Measurements from ENCODE around the gene PPP2R1B. TPM values are rescaled to one million over a fixed set of nuclear protein-coding genes. Genes with fewer than 3 reads are reported as not detected.

The PPP2R1B gene
- total RNA-seq, 1 donor, result 19.9 TPM

DNA sequence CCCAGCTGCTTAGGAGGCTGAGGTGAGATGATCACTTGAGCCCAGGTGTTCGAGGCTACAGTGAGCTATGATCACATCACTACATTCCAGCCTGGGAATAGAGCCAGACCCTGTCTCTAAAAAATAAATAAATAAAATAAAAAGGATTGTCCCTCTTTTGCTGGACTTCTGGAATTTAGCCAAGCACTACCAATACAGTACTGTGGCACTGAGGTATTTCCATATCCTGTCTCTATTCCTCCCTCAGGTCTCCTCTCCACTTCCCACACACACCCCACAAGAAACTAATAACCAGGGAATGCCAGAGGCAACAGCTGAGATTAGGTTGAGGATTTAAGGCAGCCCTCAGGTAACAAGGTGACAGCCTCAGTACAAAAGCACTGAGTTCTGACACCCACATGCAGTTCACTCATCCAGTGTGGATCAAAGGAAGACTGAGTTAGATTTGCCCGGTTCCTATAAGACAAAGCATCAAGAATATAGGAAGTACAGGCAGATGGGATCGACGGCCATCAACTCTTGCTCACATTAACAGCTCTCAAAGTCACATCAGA is 4.5 kb upstream of the PPP2R1B start:
- H3K4me1 ChIP-seq (ENCODE audit: insufficient read depth, low read length), result peaks cover 15% of the 10 kb centered on the region
- no peak overlapping the region for H3K27ac ChIP-seq (ENCODE audit: low read depth, low read length)
- H4K20me1 ChIP-seq (ENCODE audit: insufficient read depth, low read length), result no peaks in the 10 kb centered on the region
- no peak for DNase-seq (ENCODE audit: insufficient read length, low spot score, missing footprints)
- no peak overlapping the region for H3K4me3 ChIP-seq (ENCODE audit: insufficient read depth, low read length)
- peaks cover 5% of the 10 kb centered on the region for H3K79me2 ChIP-seq (ENCODE audit: insufficient read depth, low read length)
- no peak overlapping the region for H3K4me2 ChIP-seq (ENCODE audit: insufficient read depth, low read length)
- H3K9me3 ChIP-seq (ENCODE audit: low read depth, low read length), result no peaks in the 10 kb centered on the region
- H3K36me3 ChIP-seq (ENCODE audit: insufficient read depth, low read length), result no peaks in the 10 kb centered on the region
- TF ChIP-seq, protein P1, sequence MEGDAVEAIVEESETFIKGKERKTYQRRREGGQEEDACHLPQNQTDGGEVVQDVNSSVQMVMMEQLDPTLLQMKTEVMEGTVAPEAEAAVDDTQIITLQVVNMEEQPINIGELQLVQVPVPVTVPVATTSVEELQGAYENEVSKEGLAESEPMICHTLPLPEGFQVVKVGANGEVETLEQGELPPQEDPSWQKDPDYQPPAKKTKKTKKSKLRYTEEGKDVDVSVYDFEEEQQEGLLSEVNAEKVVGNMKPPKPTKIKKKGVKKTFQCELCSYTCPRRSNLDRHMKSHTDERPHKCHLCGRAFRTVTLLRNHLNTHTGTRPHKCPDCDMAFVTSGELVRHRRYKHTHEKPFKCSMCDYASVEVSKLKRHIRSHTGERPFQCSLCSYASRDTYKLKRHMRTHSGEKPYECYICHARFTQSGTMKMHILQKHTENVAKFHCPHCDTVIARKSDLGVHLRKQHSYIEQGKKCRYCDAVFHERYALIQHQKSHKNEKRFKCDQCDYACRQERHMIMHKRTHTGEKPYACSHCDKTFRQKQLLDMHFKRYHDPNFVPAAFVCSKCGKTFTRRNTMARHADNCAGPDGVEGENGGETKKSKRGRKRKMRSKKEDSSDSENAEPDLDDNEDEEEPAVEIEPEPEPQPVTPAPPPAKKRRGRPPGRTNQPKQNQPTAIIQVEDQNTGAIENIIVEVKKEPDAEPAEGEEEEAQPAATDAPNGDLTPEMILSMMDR (IDR thresholded peaks at IDR 0.05; ENCODE audit: extremely low read depth, low read depth, low read length), result no peak
- H2AFZ ChIP-seq (ENCODE audit: low read length), result no peak overlapping the region
- no peaks in the 10 kb centered on the region for H3K27me3 ChIP-seq (ENCODE audit: insufficient read depth, low read length)

- peak overlapping the region; percentile 88 for H3K27ac ChIP-seq (ENCODE audit: low read depth, low read length)
Observed at GRCh38 chr11:111766834-111767142, 599 bp upstream of the PPP2R1B start.

DNA sequence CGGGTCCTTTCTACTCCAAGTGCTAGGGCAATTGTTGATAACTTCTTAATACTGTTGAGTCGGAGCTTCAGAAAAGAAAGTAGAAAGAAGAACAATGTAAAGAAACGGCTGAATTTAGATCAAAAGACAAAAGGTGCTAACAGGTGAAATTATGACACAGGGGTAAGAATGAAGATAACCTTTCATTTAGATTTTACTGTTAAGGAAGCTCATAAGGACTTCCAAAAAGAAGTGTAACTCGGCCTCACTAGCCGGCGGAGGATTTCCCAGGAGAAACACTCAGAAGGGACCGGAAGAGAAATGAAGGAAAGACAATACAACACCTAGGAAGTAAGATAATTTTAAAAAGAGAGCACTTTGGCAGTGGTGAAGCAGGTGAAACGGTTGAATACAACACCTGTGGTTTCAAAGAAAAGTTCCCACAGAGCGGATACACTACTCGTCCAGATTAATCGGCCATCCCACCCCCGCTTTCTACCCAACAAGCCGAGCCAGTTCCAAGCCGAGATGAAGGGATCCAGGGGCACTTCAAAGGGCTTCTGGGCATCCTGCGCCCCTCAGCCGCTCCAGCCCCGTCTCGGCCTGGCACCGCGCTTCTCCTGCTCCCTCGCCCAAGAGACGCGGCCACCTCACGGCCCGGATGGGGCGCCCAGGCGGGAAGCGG is 737 bp downstream of the PPP2R1B start:
- no peaks in the 10 kb centered on the region for H4K20me1 ChIP-seq (ENCODE audit: insufficient read depth, low read length)
- H3K27me3 ChIP-seq (ENCODE audit: insufficient read depth, low read length), result no peaks in the 10 kb centered on the region
- H3K4me1 ChIP-seq (ENCODE audit: insufficient read depth, low read length), result peaks cover 14% of the 10 kb centered on the region
- H3K36me3 ChIP-seq (ENCODE audit: insufficient read depth, low read length), result peaks cover 28% of the 10 kb centered on the region
- peak overlapping the region; percentile 100 for H3K4me2 ChIP-seq (ENCODE audit: insufficient read depth, low read length)
- H3K9me3 ChIP-seq (ENCODE audit: low read depth, low read length), result no peaks in the 10 kb centered on the region
- TF ChIP-seq, protein P1 (IDR thresholded peaks at IDR 0.05; ENCODE audit: extremely low read depth, low read depth, low read length), result no peak
- H3K4me3 ChIP-seq (ENCODE audit: insufficient read depth, low read length), result peak overlapping the region; percentile 94
- peak overlapping the region; percentile 93 for H2AFZ ChIP-seq (ENCODE audit: low read length)
- H3K79me2 ChIP-seq (ENCODE audit: insufficient read depth, low read length), result peaks cover 53% of the 10 kb centered on the region
- peak overlapping the region; percentile 88 for H3K27ac ChIP-seq (ENCODE audit: low read depth, low read length)
- peak; percentile 77 for DNase-seq (ENCODE audit: insufficient read length, low spot score, missing footprints)

More at GRCh38 chr11:111766834-111767142, 599 bp upstream of the PPP2R1B start:
- H2AFZ ChIP-seq (ENCODE audit: low read length), result peak overlapping the region; percentile 99
- TF ChIP-seq, protein P1 (IDR thresholded peaks at IDR 0.05; ENCODE audit: extremely low read depth, low read depth, low read length), result no peak
- peak overlapping the region; percentile 94 for H3K4me3 ChIP-seq (ENCODE audit: insufficient read depth, low read length)
- H3K27me3 ChIP-seq (ENCODE audit: insufficient read depth, low read length), result no peaks in the 10 kb centered on the region
- peaks cover 41% of the 10 kb centered on the region for H3K79me2 ChIP-seq (ENCODE audit: insufficient read depth, low read length)
- H3K4me2 ChIP-seq (ENCODE audit: insufficient read depth, low read length), result peak overlapping the region; percentile 100
- H3K4me1 ChIP-seq (ENCODE audit: insufficient read depth, low read length), result peaks cover 14% of the 10 kb centered on the region
- peaks cover 16% of the 10 kb centered on the region for H3K36me3 ChIP-seq (ENCODE audit: insufficient read depth, low read length)
- no peaks in the 10 kb centered on the region for H4K20me1 ChIP-seq (ENCODE audit: insufficient read depth, low read length)
- H3K9me3 ChIP-seq (ENCODE audit: low read depth, low read length), result no peaks in the 10 kb centered on the region
- no peak for DNase-seq (ENCODE audit: insufficient read length, low spot score, missing footprints)

DNA sequence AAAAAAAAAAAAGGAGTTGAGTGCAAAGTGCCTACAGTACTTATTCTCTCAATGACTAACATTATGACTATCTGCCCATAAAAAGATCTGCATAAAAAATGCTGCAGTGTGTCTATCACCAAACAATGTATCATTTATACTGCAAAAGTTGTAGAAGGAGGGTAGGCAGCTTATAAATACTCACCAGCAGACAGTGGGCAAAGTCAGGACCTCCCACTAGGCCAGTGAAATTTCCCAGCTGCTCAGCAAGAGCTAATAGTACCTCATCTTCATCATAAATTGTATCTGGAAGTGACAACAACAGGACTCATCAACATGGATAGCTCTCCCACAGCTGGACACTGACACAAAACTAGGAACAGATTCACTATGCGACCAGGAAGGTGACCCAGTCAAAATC is 1.6 kb downstream of the PPP2R1B start:
- peak overlapping the region; percentile 100 for H3K4me2 ChIP-seq (ENCODE audit: insufficient read depth, low read length)
- peak overlapping the region; percentile 94 for H3K4me3 ChIP-seq (ENCODE audit: insufficient read depth, low read length)
- H3K79me2 ChIP-seq (ENCODE audit: insufficient read depth, low read length), result peaks cover 53% of the 10 kb centered on the region
- no peaks in the 10 kb centered on the region for H3K9me3 ChIP-seq (ENCODE audit: low read depth, low read length)
- DNase-seq (ENCODE audit: insufficient read length, low spot score, missing footprints), result peak; percentile 37
- no peaks in the 10 kb centered on the region for H4K20me1 ChIP-seq (ENCODE audit: insufficient read depth, low read length)
- peaks cover 36% of the 10 kb centered on the region for H3K36me3 ChIP-seq (ENCODE audit: insufficient read depth, low read length)
- H3K27me3 ChIP-seq (ENCODE audit: insufficient read depth, low read length), result no peaks in the 10 kb centered on the region
- TF ChIP-seq, protein P1 (IDR thresholded peaks at IDR 0.05; ENCODE audit: extremely low read depth, low read depth, low read length), result no peak
- no peak overlapping the region for H2AFZ ChIP-seq (ENCODE audit: low read length)
- peaks cover 17% of the 10 kb centered on the region for H3K4me1 ChIP-seq (ENCODE audit: insufficient read depth, low read length)
- H3K27ac ChIP-seq (ENCODE audit: low read depth, low read length), result peak overlapping the region; percentile 88
